BE2C (cell line): ENCODE measurements around the gene TACSTD2.

Experiments
- DNase-seq: peaks from one replicate; pipeline ENCODE4 v3.0.0-alpha.2; 2020
- H3K27me3 ChIP-seq: fragments of 250-450 bp; sonication (Bioruptor Pico); 2 replicates; pipeline ENCODE4 v1.5.1; 2020; ENCODE audit warnings: mild to moderate bottlenecking
- H3K36me3 ChIP-seq: fragments of 250-450 bp; sonication (Bioruptor Pico); 2 replicates; pipeline ENCODE4 v1.5.1; 2020; ENCODE audit warnings: mild to moderate bottlenecking
- H3K4me1 ChIP-seq: fragments of 250-450 bp; sonication (Bioruptor Pico); 2 replicates; pipeline ENCODE4 v1.5.1; 2020
- H3K4me3 ChIP-seq: 2 replicates; pipeline ENCODE4 v1.5.1; 2011; ENCODE audit warnings: low read depth, low read length
- H3K9me3 ChIP-seq: fragments of 250-450 bp; sonication (Bioruptor Pico); 2 replicates; pipeline ENCODE4 v1.5.1; 2020
- TF ChIP-seq, protein P1 (sequence below): IDR thresholded peaks from 2 replicates; pipeline ENCODE4 v1.5.1; 2012; ENCODE audit warnings: mild to moderate bottlenecking, low read depth, low read length

The TACSTD2 gene

DNA sequence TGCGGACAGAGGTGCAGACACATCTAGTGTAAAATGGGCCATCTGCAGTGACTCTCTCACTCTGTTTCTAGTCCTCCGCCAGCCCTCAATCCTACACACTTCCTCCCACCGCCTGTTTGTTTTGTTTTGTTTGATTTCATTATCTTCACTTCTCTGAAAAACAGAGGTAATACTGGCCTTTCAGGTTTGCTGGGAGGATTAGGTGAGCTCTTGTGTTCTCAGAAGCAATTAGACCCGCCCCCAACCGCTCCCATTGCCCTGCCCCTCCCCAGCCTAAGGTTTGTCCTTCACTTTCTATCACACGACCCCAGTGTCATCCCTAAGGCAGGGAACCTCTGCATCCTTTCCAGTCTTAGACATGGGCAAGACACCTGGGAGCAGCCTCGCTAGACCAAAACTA, 43.2 kb upstream of the TACSTD2 start:
- H3K9me3 ChIP-seq = no peaks in the 10 kb centered on the region
- no peaks in the 10 kb centered on the region for H3K4me1 ChIP-seq
- no peaks in the 10 kb centered on the region for H3K27me3 ChIP-seq
- H3K4me3 ChIP-seq = no peak overlapping the region
- TF ChIP-seq, protein P1, sequence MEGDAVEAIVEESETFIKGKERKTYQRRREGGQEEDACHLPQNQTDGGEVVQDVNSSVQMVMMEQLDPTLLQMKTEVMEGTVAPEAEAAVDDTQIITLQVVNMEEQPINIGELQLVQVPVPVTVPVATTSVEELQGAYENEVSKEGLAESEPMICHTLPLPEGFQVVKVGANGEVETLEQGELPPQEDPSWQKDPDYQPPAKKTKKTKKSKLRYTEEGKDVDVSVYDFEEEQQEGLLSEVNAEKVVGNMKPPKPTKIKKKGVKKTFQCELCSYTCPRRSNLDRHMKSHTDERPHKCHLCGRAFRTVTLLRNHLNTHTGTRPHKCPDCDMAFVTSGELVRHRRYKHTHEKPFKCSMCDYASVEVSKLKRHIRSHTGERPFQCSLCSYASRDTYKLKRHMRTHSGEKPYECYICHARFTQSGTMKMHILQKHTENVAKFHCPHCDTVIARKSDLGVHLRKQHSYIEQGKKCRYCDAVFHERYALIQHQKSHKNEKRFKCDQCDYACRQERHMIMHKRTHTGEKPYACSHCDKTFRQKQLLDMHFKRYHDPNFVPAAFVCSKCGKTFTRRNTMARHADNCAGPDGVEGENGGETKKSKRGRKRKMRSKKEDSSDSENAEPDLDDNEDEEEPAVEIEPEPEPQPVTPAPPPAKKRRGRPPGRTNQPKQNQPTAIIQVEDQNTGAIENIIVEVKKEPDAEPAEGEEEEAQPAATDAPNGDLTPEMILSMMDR = no peak
- H3K36me3 ChIP-seq = no peaks in the 10 kb centered on the region
- no peak for DNase-seq

DNA sequence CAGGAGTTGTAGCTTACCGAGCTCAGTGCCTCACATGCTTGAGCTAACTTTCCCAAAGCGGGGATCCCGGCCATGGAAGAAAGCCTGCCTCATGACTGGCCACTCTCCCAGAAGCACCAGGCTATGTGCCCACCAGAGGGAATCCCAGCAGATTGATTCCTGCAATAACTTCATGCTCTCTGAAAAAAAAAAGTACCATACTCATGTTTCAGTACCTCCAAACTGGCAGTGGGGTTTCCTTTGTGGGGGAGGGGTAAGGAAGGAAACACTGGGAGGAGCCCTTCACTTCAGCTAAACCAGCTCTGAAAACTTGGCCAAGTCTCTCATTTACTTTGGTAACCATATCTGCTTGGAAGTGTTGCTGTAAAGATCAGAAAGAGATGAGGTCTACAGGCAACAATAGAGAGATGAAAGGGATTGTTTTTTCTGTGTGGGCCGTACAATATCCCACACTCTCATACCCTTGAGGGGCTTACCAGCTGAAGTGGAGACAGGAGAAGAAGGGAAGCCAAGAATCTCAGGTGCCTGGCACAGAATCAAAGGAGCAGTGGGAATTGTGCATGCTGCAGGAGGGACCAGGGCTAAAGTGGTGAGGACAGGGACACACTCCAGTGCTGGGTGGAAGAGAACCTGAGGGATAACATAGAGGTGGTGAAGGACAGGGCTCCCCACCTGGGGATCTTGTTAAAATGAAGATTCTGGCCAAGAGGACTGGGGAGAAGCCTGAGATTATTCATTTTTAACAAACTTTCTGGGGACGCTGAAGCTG, 42.4 kb upstream of the TACSTD2 start:
- TF ChIP-seq, protein P1 = no peak
- H3K4me1 ChIP-seq = no peaks in the 10 kb centered on the region
- no peak overlapping the region for H3K4me3 ChIP-seq
- H3K9me3 ChIP-seq = no peaks in the 10 kb centered on the region
- no peaks in the 10 kb centered on the region for H3K27me3 ChIP-seq
- no peaks in the 10 kb centered on the region for H3K36me3 ChIP-seq
- DNase-seq = no peak

DNA sequence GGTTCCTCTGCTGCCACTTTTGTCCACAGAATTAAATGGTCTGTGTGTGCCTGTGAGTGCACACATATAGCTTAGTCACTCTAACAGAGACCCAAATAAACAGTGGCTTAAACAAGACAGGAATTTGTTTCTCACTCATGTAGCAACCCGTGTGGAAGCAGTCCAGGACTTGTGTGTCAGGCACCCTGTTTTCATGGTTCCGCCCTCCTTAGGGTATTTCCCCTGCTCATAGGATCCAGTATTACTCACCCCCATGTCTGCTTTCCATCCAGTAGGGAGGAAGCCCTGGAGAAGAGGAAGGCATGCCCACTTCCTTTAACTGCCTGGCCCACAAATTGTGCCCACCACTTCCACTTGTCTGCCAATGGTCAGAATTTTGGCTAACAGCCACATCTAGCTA, 41.3 kb upstream of the TACSTD2 start:
- TF ChIP-seq, protein P1 = no peak
- H3K27me3 ChIP-seq = no peaks in the 10 kb centered on the region
- H3K4me3 ChIP-seq = no peak overlapping the region
- no peaks in the 10 kb centered on the region for H3K9me3 ChIP-seq
- H3K36me3 ChIP-seq = no peaks in the 10 kb centered on the region
- no peaks in the 10 kb centered on the region for H3K4me1 ChIP-seq
- no peak for DNase-seq

DNA sequence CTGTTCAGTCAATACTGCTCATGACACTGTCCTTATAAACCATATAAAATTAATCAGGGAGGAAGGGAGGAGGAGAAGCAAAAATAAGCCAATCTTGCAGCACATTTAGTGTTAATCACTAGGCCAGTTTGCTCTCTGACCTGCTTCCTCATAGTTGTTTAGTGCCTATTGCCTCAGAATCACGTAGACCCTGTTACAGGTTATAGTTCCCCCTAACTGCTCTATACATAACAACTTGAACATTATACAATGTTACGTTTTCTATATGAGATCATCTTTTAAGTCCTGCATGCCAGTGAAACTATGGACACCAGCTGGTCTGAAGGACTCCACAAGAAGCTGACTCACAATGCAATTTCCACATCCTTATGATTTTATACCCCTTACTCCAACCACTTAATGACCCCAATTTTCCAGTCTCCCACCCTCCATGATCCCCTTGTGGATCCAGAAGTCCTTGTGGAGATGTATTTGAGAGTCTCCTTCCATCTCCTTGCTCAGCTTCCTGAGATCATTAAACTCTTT, 34.9 kb upstream of the TACSTD2 start:
- Histone ChIP-seq H3K4me1 (no peaks in the 10 kb centered on the region), H3K27me3 (no peaks in the 10 kb centered on the region), H3K36me3 (no peaks in the 10 kb centered on the region), H3K9me3 (no peaks in the 10 kb centered on the region), H3K4me3 (no peak overlapping the region)
- DNase-seq = no peak
- TF ChIP-seq, protein P1 = no peak

DNA sequence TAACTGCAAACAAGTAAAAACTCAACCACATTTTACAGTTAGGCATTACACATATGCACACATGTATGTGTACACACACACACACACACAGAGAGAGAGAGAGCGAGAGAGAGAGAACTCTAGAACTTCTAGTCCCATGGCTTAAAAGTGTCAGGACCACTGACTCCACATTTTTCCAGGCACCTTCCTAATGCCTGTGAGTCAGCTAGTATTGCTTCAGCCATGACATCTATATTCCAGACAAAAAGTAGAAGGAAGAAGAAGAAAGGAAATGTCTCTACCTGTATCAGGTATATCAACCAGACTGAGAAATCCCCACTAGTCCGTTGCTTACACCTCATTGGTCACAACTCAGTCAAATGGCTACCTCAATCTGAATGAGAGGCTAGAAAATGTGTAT, 31.9 kb upstream of the TACSTD2 start:
- no peaks in the 10 kb centered on the region for H3K9me3 ChIP-seq
- no peaks in the 10 kb centered on the region for H3K36me3 ChIP-seq
- H3K27me3 ChIP-seq = no peaks in the 10 kb centered on the region
- H3K4me3 ChIP-seq = no peak overlapping the region
- DNase-seq = no peak
- TF ChIP-seq, protein P1 = no peak
- H3K4me1 ChIP-seq = no peaks in the 10 kb centered on the region

DNA sequence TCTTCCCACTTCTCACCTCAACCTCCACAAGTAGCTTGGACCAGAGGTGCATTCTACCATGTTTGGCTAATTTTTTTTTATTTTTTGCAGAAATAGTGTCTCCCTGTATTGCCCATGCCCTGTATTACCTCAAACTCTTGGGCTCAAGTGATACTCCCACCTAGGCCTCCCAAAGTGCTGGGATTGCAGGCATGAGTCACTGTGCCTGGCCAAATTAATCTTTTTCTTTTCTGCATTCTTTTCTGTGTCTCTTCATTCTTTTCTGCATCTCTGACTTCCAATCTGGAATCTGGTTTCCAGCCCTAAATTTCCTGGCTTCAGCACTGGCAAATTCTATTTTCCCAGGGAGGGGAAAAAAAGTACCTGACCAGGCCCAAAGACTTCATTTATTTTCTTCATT, 31.2 kb upstream of the TACSTD2 start:
- Histone ChIP-seq H3K4me1 (no peaks in the 10 kb centered on the region), H3K27me3 (no peaks in the 10 kb centered on the region), H3K36me3 (no peaks in the 10 kb centered on the region), H3K4me3 (no peak overlapping the region), H3K9me3 (no peaks in the 10 kb centered on the region)
- DNase-seq = no peak
- TF ChIP-seq, protein P1 = no peak
